ENCODE data around the gene ATL1. TPM values are rescaled to one million over a fixed set of nuclear protein-coding genes. Genes with fewer than 3 reads are reported as not detected.
"Not testable (repeated sequence)": the region's sequence is repeated elsewhere in the genome, so short reads cannot be mapped to it uniquely, and the experiment has no call there.

Gene ATL1
- total RNA-seq, 1 experiment from 2014 or later: 3.1 TPM

GRCh38 chr14:50550294-50550693, 9.7 kb upstream of the ATL1 start:
- TF ChIP-seq, protein P1, sequence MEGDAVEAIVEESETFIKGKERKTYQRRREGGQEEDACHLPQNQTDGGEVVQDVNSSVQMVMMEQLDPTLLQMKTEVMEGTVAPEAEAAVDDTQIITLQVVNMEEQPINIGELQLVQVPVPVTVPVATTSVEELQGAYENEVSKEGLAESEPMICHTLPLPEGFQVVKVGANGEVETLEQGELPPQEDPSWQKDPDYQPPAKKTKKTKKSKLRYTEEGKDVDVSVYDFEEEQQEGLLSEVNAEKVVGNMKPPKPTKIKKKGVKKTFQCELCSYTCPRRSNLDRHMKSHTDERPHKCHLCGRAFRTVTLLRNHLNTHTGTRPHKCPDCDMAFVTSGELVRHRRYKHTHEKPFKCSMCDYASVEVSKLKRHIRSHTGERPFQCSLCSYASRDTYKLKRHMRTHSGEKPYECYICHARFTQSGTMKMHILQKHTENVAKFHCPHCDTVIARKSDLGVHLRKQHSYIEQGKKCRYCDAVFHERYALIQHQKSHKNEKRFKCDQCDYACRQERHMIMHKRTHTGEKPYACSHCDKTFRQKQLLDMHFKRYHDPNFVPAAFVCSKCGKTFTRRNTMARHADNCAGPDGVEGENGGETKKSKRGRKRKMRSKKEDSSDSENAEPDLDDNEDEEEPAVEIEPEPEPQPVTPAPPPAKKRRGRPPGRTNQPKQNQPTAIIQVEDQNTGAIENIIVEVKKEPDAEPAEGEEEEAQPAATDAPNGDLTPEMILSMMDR (IDR thresholded peaks at IDR 0.05; ENCODE audit: unreplicated experiment): no peak
- no TSS peak for BruUV-seq (replicated peaks)
- Mint-ChIP-seq H3K9me3 (ENCODE audit: low read depth, unreplicated experiment) (no peaks in the 10 kb centered on the region), H3K36me3 (ENCODE audit: insufficient read depth, unreplicated experiment) (no peaks in the 10 kb centered on the region), H3K27ac (ENCODE audit: unreplicated experiment) (no peak overlapping the region), H3K4me1 (ENCODE audit: low read depth, unreplicated experiment) (peaks cover 8% of the 10 kb centered on the region), H3K27me3 (ENCODE audit: unreplicated experiment) (peaks cover 14% of the 10 kb centered on the region), H3K4me3 (ENCODE audit: low read depth, unreplicated experiment) (no peak overlapping the region)
- no peak for DNase-seq
- intact Hi-C loops (cut with micrococcal nuclease; ENCODE audit: unreplicated experiment): no loop called here
- CTCF ChIA-PET: no interaction called here

- Mint-ChIP-seq H3K9me3 (ENCODE audit: low read depth, unreplicated experiment) (no peaks in the 10 kb centered on the region), H3K27me3 (ENCODE audit: unreplicated experiment) (peaks cover 25% of the 10 kb centered on the region), H3K27ac (ENCODE audit: unreplicated experiment) (no peak overlapping the region), H3K4me1 (ENCODE audit: low read depth, unreplicated experiment) (no peaks in the 10 kb centered on the region), H3K4me3 (ENCODE audit: low read depth, unreplicated experiment) (no peak overlapping the region), H3K36me3 (ENCODE audit: insufficient read depth, unreplicated experiment) (no peaks in the 10 kb centered on the region)
- CTCF ChIA-PET: no interaction called here
- DNase-seq: no peak
- TF ChIP-seq, protein P1 (IDR thresholded peaks at IDR 0.05; ENCODE audit: unreplicated experiment): no peak
- intact Hi-C loops (cut with micrococcal nuclease; ENCODE audit: unreplicated experiment): no loop called here
- BruUV-seq (replicated peaks): no TSS peak
Observed at GRCh38 chr14:50551877-50552276, 8.1 kb upstream of the ATL1 start.

DNA sequence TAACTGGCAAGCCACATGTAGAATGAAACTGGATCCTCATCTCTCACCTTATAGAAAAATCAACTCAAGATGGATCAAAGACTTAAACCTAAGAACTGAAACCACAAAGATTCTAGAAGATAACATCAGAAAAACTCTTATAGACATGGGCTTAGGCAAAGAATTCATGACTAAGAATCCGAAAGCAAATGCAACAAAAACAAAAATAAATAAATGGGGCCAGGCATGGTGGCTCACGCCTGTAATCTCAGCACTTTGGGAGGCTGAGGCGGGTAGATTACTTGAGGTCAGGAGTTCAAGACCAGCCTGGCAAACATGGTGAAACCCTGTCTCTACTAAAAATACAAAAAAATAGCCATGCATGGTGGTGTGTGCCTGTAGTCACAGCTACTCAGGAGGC, 7.1 kb upstream of the ATL1 start:
- H3K4me1 Mint-ChIP-seq (ENCODE audit: low read depth, unreplicated experiment); DNase-seq; intact Hi-C loops (cut with micrococcal nuclease; ENCODE audit: unreplicated experiment); H3K4me3 Mint-ChIP-seq (ENCODE audit: low read depth, unreplicated experiment); H3K36me3 Mint-ChIP-seq (ENCODE audit: insufficient read depth, unreplicated experiment); BruUV-seq (replicated peaks); H3K27ac Mint-ChIP-seq (ENCODE audit: unreplicated experiment); H3K9me3 Mint-ChIP-seq (ENCODE audit: low read depth, unreplicated experiment); CTCF ChIA-PET: not testable (repeated sequence)
- peaks cover 25% of the 10 kb centered on the region for H3K27me3 Mint-ChIP-seq (ENCODE audit: unreplicated experiment)

- H3K4me1 Mint-ChIP-seq (ENCODE audit: low read depth, unreplicated experiment): no peaks in the 10 kb centered on the region
- no peaks in the 10 kb centered on the region for H3K9me3 Mint-ChIP-seq (ENCODE audit: low read depth, unreplicated experiment)
- peaks cover 13% of the 10 kb centered on the region for H3K36me3 Mint-ChIP-seq (ENCODE audit: insufficient read depth, unreplicated experiment)
- DNase-seq: peak; percentile 45
- intact Hi-C loops (cut with micrococcal nuclease; ENCODE audit: unreplicated experiment): no loop called here
- CTCF ChIA-PET: no interaction called here
- peak overlapping the region; percentile 70 for H3K4me3 Mint-ChIP-seq (ENCODE audit: low read depth, unreplicated experiment)
- TF ChIP-seq, protein P1 (IDR thresholded peaks at IDR 0.05; ENCODE audit: unreplicated experiment): no peak
- H3K27ac Mint-ChIP-seq (ENCODE audit: unreplicated experiment): no peak overlapping the region
- peaks cover 41% of the 10 kb centered on the region for H3K27me3 Mint-ChIP-seq (ENCODE audit: unreplicated experiment)
- BruUV-seq (replicated peaks): no TSS peak
Observed at GRCh38 chr14:50560931-50561285, 963 bp downstream of the ATL1 start.

DNA sequence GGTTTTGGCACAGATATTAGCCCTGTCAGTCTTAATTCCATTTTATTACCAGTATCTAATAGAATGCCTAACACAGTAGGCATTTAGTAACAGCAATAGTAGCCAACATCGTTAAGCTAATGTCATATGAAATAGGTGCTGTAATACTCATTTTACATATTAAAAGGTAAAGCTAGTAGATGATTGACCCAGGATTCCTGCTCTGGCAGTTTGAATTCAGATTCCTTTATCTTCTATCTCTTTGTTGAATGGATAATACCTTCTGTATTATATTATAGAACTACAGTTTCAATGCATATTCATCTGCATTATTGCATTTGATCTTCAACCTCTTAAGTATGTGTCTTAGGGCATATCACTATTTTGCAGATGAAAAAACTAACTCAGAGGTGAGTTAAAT, 2.9 kb downstream of the ATL1 start:
- no TSS peak for BruUV-seq (replicated peaks)
- CTCF ChIA-PET: no interaction called here
- intact Hi-C loops (cut with micrococcal nuclease; ENCODE audit: unreplicated experiment): no loop called here
- Mint-ChIP-seq H3K36me3 (ENCODE audit: insufficient read depth, unreplicated experiment) (peaks cover 13% of the 10 kb centered on the region), H3K9me3 (ENCODE audit: low read depth, unreplicated experiment) (no peaks in the 10 kb centered on the region), H3K27ac (ENCODE audit: unreplicated experiment) (no peak overlapping the region), H3K4me1 (ENCODE audit: low read depth, unreplicated experiment) (no peaks in the 10 kb centered on the region), H3K27me3 (ENCODE audit: unreplicated experiment) (peaks cover 35% of the 10 kb centered on the region), H3K4me3 (ENCODE audit: low read depth, unreplicated experiment) (no peak overlapping the region)
- TF ChIP-seq, protein P1 (IDR thresholded peaks at IDR 0.05; ENCODE audit: unreplicated experiment): no peak
- no peak for DNase-seq
